Heart right ventricle (tissue), 16 donors: ENCODE data around the gene PPT2. TPM values are rescaled to one million over a fixed set of nuclear protein-coding genes. Genes with fewer than 3 reads are reported as not detected.
A peak's percentile ranks its signal among the peaks of the same experiment; 100 is the strongest.

Source experiments
- ATAC-seq, 8 donors: fragments of 200-7000 bp; cut with Tn5 transposase; one replicate each; pipeline ENCODE4 v1.9.1; 2020; ENCODE audit warnings: mild to moderate bottlenecking in 8 of 8, moderate library complexity in 8 of 8, moderate number of reproducible peaks in 1 of 8
- DNase-seq, 2 donors: peaks; one replicate each; pipeline ENCODE4 v3.0.0-alpha.2; 2020
- H3K27ac ChIP-seq, 10 donors: fragments of 200-600 bp; sonication (generic) in 2 of 10; one replicate each; pipeline versions ENCODE4 v1.5.0 to v1.8.0; 2020 to 2022; ENCODE audit warnings: mild to moderate bottlenecking in 3 of 10
- H3K27me3 ChIP-seq, 7 donors: fragments of 200-600 bp; one replicate each; pipeline ENCODE4 v1.8.0; 2021 to 2022; ENCODE audit warnings: mild to moderate bottlenecking in 2 of 7
- H3K36me3 ChIP-seq, 9 donors: fragments of 200-600 bp; sonication (generic) in 1 of 9; one replicate each; pipeline versions ENCODE4 v1.5.0 to v1.8.0; 2020 to 2022; ENCODE audit warnings: mild to moderate bottlenecking in 2 of 9
- H3K4me1 ChIP-seq, 9 donors: fragments of 200-600 bp; sonication (generic) in 1 of 9; one replicate each; pipeline versions ENCODE4 v1.5.0 to v1.8.0; 2020 to 2022; ENCODE audit warnings: mild to moderate bottlenecking in 4 of 9
- H3K4me3 ChIP-seq, 10 donors: fragments of 200-600 bp; sonication (generic) in 2 of 10; one replicate each; pipeline versions ENCODE4 v1.5.0 to v1.8.0; 2020 to 2022; ENCODE audit warnings: mild to moderate bottlenecking in 7 of 10, moderate library complexity in 2 of 10
- H3K9me3 ChIP-seq, 11 donors: fragments of 200-600 bp in 10 of 11; sonication (generic) in 2 of 11; one replicate each; pipeline versions ENCODE4 v1.5.0 to v1.8.0; 2013 to 2022; ENCODE audit warnings: mild to moderate bottlenecking in 2 of 11, control low read depth in 1 of 11, moderate library complexity in 1 of 11
- CTCF ChIP-seq, 9 donors: fragments of 200-600 bp; sonication (generic) in 2 of 9; IDR thresholded peaks; one replicate each; pipeline versions ENCODE4 v1.5.0 to v1.8.0; 2021 to 2022; ENCODE audit warnings: antibody characterized with exemption in 9 of 9, mild to moderate bottlenecking in 5 of 9, moderate library complexity in 1 of 9
- WGBS, 2 donors: extraction: QIAGEN DNeasy Blood & Tissue Kit; methylation state at CpG; one replicate each; pipeline ENCODE4 v1.1.7; 2013; ENCODE audit warnings: inconsistent platforms in 1 of 2; 5-methylcytosine and 5-hydroxymethylcytosine counted together
- intact Hi-C, 10 donors: fragments of 100-400 bp; cut with DNase I; formaldehyde crosslinking; loops; one replicate each; pipeline versions ENCODE4 v1.11.1 to v1.14.2; 2022
- polyA plus RNA-seq, 2 donors: library from polyadenylated mRNA; stranded (reverse); fragments of 200-250 nt; gene quantifications; one replicate each; pipeline ENCODE4 v1.2.3, GENCODE V29; 2013
- total RNA-seq, 10 donors: library from RNA; stranded (reverse); fragmentation: NEBNext Ultra II Directional in 3 of 10; extraction: Animal tissue kit (Norgen Biotek cat#: 25700) in 3 of 10; gene quantifications; one replicate each; pipeline versions ENCODE4 v1.2.1 to v1.2.4, GENCODE V29; 2021 to 2023
- donor health status: Arrhythmogenic right ventricular cardiomyopathy.
- donor health status: ischemic (EF 13 %, LVEDD 7.1; RV severe dilation, severe dysfunction).
- donor health status: healthy with polysubstance abuse.
- donor health status: DM: no; HTN: yes; CAD: no.
- donor health status: DM: no; HTN: no; CAD: no.
- donor health status: ischemic (EF 25% LVEDD 6.9; RV normal size, moderate dysfunction).
- donor health status: ischemic (EF 25% LVEDD 5.7; RV mildly dilated, moderate dysfunction).
- donor health status: healthy.
- donor health status: DM: yes; HTN: yes; CAD: no.
- donor health status: Ischemic cardiomyopathy.
- donor health status: ischemic (EF 35%, LVEDD 5.7; RV mildly dilated, moderate dysfunction).
- donor health status: nonischemic (EF 11% LVEDD 7.7; RV severe dilation, severe dysfunction).
- donor health status: DM: yes; HTN: yes; CAD: no.
- donor health status: PGD.
- donor health status: ischemic (EF 29% LVEDD 5.4; RV normal size, mild dysfunction).
- donor health status: nonischemic (EF 23%, LVEDD 6.1; RV moderate dilation, normal function).

Gene PPT2
- total and polyA plus RNA-seq, 12 donors: 16.8 to 31.8 (median 22.2) TPM

GRCh38 chr6:32108094-32108627, 45.8 kb upstream of the PPT2 start:
- ATAC-seq: peak; percentile 56 to 74 (median 68)
- peak overlapping the region; percentile 34 to 82 (median 64) for H3K4me3 ChIP-seq
- H3K4me1 ChIP-seq: peaks cover 27 to 86% (median 65%) of the 10 kb centered on the region in 9 donors
- peak; percentile 72 to 80 for DNase-seq
- H3K27ac ChIP-seq: peak overlapping the region; percentile 80 to 96 (median 90)
- intact Hi-C loops: no loop called here
- peaks cover 0 to 3% (median 0%) of the 10 kb centered on the region in 9 donors for H3K36me3 ChIP-seq
- H3K9me3 ChIP-seq: no peaks in the 10 kb centered on the region
- TF ChIP-seq CTCF (IDR thresholded peaks at IDR 0.05): no peak
- WGBS, 2 donors: 0 to 1% methylated on average over 15 of the region's 15 CpGs
- peaks cover 0 to 9% (median 0%) of the 10 kb centered on the region in 7 donors for H3K27me3 ChIP-seq

- Histone ChIP-seq H3K36me3 (peaks cover 0 to 3% (median 0%) of the 10 kb centered on the region in 9 donors), H3K4me3 (peak overlapping the region; percentile 34 to 82 (median 64)), H3K27ac (peak overlapping the region; percentile 80 to 96 (median 90)), H3K27me3 (peaks cover 0 to 9% (median 0%) of the 10 kb centered on the region in 7 donors), H3K4me1 (peaks cover 33 to 92% (median 71%) of the 10 kb centered on the region in 9 donors), H3K9me3 (no peaks in the 10 kb centered on the region)
- no peak for TF ChIP-seq CTCF (IDR thresholded peaks at IDR 0.05)
- peak in 2 of 8 donors; percentile 1 for ATAC-seq
- no peak for DNase-seq
- intact Hi-C loops: no loop called here
- WGBS, 2 donors: 26 to 32% methylated on average over 6 of the region's 6 CpGs
Measured at GRCh38 chr6:32108727-32109113, 45.2 kb upstream of the PPT2 start.

- intact Hi-C loops: no loop called here
- ATAC-seq: peak; percentile 34 to 53 (median 43)
- peak within 1 kb of the TSS; percentile 80 to 96 (median 90) for H3K27ac ChIP-seq
- H3K4me1 ChIP-seq: peaks cover 36 to 97% (median 76%) of the 10 kb centered on the region in 9 donors
- H3K4me3 ChIP-seq: peak within 1 kb of the TSS; percentile 34 to 82 (median 64)
- peak; percentile 57 to 59 for DNase-seq
- H3K9me3 ChIP-seq: no peaks in the 10 kb centered on the region
- 9 to 14% methylated on average over 12 of the region's 12 CpGs for WGBS, 2 donors
- peaks cover 0 to 3% (median 0%) of the 10 kb centered on the region in 9 donors for H3K36me3 ChIP-seq
- TF ChIP-seq CTCF (IDR thresholded peaks at IDR 0.05): no peak
- H3K27me3 ChIP-seq: peaks cover 0 to 9% (median 0%) of the 10 kb centered on the region in 7 donors
Measured at GRCh38 chr6:32109114-32109764, 44.7 kb upstream of the PPT2 start, which contains the start of gene TNXB. Gene TNXB (minus strand): TSS chr6:32109338. CDS start chr6:32098198, 11,140 bp downstream.

- Histone ChIP-seq H3K36me3 (peaks cover 0 to 5% (median 0%) of the 10 kb centered on the region in 9 donors), H3K4me1 (peaks cover 38 to 99% (median 80%) of the 10 kb centered on the region in 9 donors), H3K27ac (peak overlapping the region; percentile 66 to 96 (median 90)), H3K27me3 (peaks cover 0 to 9% (median 0%) of the 10 kb centered on the region in 7 donors), H3K9me3 (no peaks in the 10 kb centered on the region), H3K4me3 (peak overlapping the region in 8 of 10 donors; percentile 57 to 82 (median 66))
- ATAC-seq (no peak), DNase-seq (no peak)
- TF ChIP-seq CTCF (IDR thresholded peaks at IDR 0.05): no peak
- intact Hi-C loops: loop anchor here in 4 of 10 donors (5.0 to 10.0 kb wide), 3 partner anchors 125 to 135 kb away; no protein-coding TSS in a partner anchor
- 28 to 32% methylated on average over 6 of the region's 6 CpGs for WGBS, 2 donors
Measured at GRCh38 chr6:32109765-32110160, 44.2 kb upstream of the PPT2 start.
